HG02884 (cell line): ENCODE measurements around the gene DDA1.
"Not testable (repeated sequence)": the region's sequence is repeated elsewhere in the genome, so short reads cannot be mapped to it uniquely, and the experiment has no call there.

Experiments used
- ATAC-seq: cut with Tn5 transposase; IDR thresholded peaks from one replicate; pipeline ENCODE4 v1.9.1; 2021; ENCODE audit warnings: mild to moderate bottlenecking, moderate library complexity; ENCODE audit not compliant: unreplicated experiment

The DDA1 gene

DNA sequence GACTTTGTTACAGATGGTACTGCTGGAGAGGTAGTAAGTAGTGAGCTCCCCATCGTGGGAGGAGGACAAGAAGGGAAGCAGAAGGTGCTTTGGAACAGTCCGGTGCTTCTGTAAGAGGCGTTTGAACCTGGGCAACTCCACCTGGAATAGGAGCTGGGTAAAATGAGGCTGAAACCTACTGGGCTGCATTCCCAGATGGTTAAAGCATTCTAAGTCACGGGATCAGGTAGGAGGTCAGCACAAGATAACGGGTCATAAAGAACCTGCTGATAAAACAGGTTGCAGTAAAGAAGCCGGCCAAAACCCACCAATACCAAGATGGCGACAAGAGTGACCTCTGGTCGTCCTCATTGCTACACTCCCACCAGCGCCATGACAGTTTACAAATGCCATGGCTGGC lies 22.6 kb upstream of the DDA1 start:
- ATAC-seq: no peak

GRCh38 chr19:17289489-17289888 lies 19.9 kb upstream of the DDA1 start:
- ATAC-seq: no peak

DNA sequence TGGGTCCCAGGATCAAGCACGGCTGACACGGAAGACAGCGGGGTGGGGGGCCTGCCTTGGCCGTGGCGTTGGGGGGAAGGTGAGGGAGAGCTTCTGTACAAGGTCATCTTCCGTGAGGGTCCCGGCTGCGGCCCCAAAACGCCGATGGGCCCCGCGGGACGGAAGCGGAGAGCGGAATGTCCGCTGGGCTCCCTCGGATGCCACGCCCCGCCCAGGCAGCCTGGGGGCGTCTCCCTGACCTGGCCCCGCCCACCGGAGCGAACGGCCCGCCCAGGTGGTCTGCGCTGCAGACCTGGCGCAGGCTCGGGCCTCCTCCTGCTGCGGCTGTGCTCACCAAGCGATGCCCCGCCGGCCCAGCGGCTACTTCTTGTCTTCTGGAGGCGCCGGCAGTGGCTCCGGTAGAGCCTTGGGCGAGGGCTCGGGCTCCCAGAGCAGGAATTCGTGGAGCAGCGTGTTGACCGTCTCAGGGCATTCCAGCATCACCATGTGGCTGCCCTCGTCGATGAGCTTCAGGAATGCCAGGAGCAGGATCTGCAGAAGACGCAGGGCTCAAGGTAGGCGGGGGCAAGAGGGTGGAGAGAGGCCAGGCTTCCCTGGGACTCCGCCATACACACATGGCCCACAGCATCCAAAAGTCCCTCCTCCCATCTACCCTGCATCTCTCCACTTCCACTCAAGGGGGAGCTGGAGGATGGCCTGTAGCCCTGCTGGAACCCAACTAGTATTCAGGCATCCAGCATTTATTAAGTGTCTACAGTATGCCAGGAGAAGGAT lies 16.9 kb upstream of the DDA1 start:
- no peak for ATAC-seq

GRCh38 chr19:17293605-17294004 lies 15.8 kb upstream of the DDA1 start:
- no peak for ATAC-seq

DNA sequence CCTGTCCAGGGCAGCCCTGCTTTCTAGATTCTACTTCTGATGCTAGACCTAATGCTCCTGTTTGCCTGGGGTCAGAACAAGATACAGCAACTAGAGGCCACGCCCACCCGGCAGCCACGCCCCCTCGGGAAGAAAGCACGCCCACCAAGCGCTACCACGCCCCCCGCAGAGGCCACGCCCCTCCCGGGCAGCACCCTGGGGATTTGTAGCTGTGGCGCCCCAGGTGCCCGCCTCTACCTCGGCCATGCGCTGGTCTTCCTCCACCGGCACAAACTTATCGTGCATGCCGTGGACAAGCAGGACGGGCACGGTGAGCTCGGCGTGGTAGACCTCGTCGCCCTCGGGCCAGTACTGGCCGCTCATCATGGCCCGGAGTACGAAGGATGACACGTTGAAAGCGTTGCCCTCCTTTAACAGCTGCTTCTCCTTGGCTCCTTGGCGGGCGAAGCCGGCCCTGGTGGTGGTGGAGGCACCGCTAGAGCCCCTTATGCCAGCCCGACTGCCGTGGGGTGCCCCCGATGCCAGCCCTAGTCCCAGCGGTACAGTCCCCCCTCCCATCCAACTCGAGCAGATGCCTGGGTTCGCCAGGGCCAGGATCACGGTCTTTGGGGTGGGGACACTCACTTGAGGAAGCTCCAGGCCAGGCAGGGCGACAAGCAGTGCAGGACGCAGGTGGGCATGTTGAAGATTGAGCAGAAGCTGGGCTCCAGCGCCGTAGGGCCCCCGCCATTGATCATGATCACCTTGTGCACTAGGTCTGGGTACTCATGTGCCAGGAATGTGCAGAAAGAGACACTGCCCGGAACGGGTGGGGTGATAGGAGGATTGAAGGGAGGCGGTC lies 15.1 kb upstream of the DDA1 start:
- ATAC-seq: no peak

- ATAC-seq: not testable (repeated sequence)
Observed at GRCh38 chr19:17295551-17295950, 13.8 kb upstream of the DDA1 start.

- no peak for ATAC-seq
Observed at GRCh38 chr19:17296273-17296672, 13.1 kb upstream of the DDA1 start.

- no peak for ATAC-seq
Observed at GRCh38 chr19:17296976-17297375, 12.4 kb upstream of the DDA1 start.

GRCh38 chr19:17300992-17301619 lies 8.3 kb upstream of the DDA1 start:
- ATAC-seq: no peak

DNA sequence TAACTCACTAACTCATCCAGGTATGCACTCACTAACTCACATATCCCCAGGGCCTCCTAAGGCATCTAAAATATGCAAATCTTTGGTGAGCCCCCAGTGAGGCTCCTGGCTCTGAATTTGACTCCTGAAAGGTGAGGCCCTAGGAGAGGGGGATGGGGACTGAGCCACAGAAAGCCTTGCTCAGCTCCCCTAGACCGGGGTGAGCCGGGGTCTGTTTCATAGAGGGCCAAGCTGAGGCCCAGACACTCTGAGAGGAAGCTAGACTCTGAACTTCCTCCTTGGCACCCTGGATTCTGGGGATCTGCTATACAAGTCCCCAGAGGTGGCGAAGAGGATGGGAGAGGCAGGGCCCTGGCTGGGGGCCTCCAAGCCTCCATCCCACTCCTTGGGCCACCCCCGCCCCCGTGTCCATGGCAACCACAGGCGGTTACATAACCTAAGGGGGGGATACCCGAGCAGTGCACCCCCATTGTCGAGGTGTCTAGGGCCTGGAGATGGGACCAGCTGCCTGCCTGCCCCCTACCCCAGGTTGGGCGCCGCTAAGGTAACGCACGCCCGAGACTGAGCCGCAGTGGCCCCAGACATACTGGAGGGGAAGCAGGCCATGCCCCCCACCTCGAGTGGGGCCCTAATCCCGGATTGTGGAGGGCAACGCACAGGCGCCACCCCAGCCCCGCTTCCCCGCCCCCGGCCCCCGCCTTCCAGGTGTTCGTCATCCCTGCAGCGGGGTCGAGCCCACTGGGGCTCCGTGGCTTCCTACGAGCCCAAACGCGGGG lies 6.8 kb upstream of the DDA1 start:
- ATAC-seq: no peak

GRCh38 chr19:17303167-17303939 lies 6.0 kb upstream of the DDA1 start, which contains the start of gene ABHD8:
Gene ABHD8, minus strand, starts transcription at chr19:17303425. Its CDS starts 1,809 bp downstream, at chr19:17301616.
- ATAC-seq: peak; percentile 47

- no peak for ATAC-seq
Observed at GRCh38 chr19:17303940-17304267, 5.5 kb upstream of the DDA1 start.

- ATAC-seq: no peak
Observed at GRCh38 chr19:17304386-17305215, 4.8 kb upstream of the DDA1 start.

DNA sequence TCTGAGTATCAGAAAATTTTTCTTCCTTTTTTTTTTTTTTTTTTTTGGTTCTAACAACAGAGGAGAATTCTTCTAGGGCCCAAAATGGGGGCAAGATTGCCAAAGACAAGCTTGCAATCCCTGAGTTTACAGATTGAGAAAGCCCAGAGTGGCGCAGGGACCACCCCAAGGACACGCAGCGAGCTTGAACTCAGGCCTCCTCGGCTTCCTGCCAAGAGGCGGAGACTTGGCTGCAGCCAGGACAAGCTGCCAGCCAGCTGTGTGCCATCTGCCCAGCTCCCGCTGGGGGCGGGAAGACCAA lies 4.2 kb upstream of the DDA1 start:
- ATAC-seq: no peak

DNA sequence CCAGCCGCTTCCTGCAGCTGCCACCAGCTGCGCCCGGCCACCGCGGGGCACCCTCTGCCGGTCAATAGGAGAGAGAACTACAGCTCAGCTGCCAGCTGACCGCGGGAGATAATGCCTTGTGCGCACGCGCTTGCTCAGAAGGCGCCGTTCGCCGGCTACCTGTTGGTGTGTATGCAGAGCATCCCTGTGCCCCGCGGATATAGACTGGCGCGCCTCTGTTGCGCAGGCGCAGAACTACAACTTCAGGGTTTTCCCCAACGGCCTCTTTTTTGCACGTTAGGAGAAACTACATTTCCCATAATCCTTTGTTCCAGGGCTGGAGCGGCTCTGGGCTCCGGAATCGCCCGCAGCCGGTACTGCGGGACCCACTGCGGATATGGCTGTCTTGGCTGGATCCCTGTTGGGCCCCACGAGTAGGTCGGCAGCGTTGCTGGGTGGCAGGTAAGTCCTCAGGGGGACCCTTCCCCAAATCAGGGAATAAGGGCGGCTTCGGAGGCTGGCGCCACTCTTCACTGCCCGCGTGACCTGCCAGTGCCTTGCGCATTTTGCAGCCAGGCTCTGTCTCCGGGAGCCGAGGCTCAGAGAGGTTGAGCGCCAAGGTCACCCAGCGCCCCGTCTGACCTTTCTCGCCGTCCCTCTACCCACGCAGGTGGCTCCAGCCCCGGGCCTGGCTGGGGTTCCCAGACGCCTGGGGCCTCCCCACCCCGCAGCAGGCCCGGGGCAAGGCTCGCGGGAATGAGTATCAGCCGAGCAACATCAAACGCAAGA lies 3.7 kb upstream of the DDA1 start, which contains the start of gene MRPL34:
Gene MRPL34, plus strand, starts transcription at position 356 of the 768 bp plus-strand sequence. Its CDS starts 21 bp downstream, at position 377.
- ATAC-seq: peak; percentile 40

GRCh38 chr19:17306285-17306714 lies 3.1 kb upstream of the DDA1 start:
- no peak for ATAC-seq

GRCh38 chr19:17307876-17308377 lies 1.4 kb upstream of the DDA1 start:
- no peak for ATAC-seq

DNA sequence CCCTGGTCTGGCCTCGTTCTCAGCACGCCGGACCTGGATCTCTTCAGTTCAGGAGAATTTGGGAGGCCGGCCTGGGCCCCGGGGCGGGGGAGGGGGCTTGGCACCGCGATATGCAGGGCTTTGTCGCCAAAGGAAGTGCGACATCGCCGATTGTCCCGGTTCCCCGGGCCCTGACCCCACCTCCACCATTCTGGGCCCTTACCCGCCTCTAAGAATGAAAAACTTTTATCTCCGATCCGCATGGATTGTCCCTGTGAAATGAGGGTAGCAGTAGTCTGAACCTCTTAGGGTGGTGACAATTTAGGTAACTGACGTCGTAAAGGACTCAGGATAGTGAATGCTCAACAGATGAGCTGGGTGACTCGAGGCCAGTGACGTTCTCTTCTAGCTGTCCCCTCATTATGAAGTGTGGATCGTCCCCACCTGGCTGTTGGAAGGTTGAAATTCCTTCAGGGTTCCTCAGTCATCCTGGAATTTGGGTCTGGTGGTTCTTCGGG lies 650 bp downstream of the DDA1 start:
- ATAC-seq: no peak
